Measurements from ENCODE around the gene TSSK3. TPM values are rescaled to one million over a fixed set of nuclear protein-coding genes. Genes with fewer than 3 reads are reported as not detected.

TSSK3 gene
- total and polyA plus RNA-seq, 9 of the 15 experiments (the other 6 are each of a cell fraction or from before 2014, with no cell fraction given) = 0.27 to 2.8 (median 1.9) TPM

- no peak for TF ChIP-seq KAT7 (CRISPR knock-in tag; IDR thresholded peaks at IDR 0.05; ENCODE audit: borderline replicate concordance)
- no peak for TF ChIP-seq FOXP1 (CRISPR knock-in tag; IDR thresholded peaks at IDR 0.05)
- TF ChIP-seq SMARCA4 (IDR thresholded peaks at IDR 0.05) = peak; percentile 62; the same call in 1 of the 2 replicates
- no peak for TF ChIP-seq SAFB2 (IDR thresholded peaks at IDR 0.05; ENCODE audit: borderline replicate concordance, low read depth, low read length, severe bottlenecking)
- TF ChIP-seq, protein P1, sequence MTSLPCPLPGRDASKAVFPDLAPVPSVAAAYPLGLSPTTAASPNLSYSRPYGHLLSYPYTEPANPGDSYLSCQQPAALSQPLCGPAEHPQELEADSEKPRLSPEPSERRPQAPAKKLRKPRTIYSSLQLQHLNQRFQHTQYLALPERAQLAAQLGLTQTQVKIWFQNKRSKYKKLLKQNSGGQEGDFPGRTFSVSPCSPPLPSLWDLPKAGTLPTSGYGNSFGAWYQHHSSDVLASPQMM (CRISPR knock-in tag; IDR thresholded peaks at IDR 0.05) = no peak
- no peak for TF ChIP-seq IFI16 (CRISPR knock-in tag; IDR thresholded peaks at IDR 0.05)
- TF ChIP-seq ETS2 (tag; IDR thresholded peaks at IDR 0.05; ENCODE audit: borderline replicate concordance, poor library complexity, severe bottlenecking) = no peak
- TF ChIP-seq ZNF445 (CRISPR knock-in tag; IDR thresholded peaks at IDR 0.05; ENCODE audit: low read depth) = no peak
- TF ChIP-seq ZNF133 (CRISPR knock-in tag; IDR thresholded peaks at IDR 0.05) = no peak
- TF ChIP-seq ZNF707 (CRISPR knock-in tag; conservative IDR thresholded peaks at IDR 0.05) = no peak
- no peak for TF ChIP-seq E2F5 (CRISPR knock-in tag; IDR thresholded peaks at IDR 0.05)
- TF ChIP-seq CEBPG (CRISPR knock-in tag; IDR thresholded peaks at IDR 0.05) = no peak
- TF ChIP-seq CEBPG (tag; conservative IDR thresholded peaks at IDR 0.05 in 1 of 2, IDR thresholded peaks at IDR 0.05 in 1 of 2) = no peak
- no peak for TF ChIP-seq RBBP5 (IDR thresholded peaks at IDR 0.05; ENCODE audit: borderline replicate concordance, insufficient read depth, low read length, poor library complexity, severe bottlenecking)
- TF ChIP-seq, protein P2, sequence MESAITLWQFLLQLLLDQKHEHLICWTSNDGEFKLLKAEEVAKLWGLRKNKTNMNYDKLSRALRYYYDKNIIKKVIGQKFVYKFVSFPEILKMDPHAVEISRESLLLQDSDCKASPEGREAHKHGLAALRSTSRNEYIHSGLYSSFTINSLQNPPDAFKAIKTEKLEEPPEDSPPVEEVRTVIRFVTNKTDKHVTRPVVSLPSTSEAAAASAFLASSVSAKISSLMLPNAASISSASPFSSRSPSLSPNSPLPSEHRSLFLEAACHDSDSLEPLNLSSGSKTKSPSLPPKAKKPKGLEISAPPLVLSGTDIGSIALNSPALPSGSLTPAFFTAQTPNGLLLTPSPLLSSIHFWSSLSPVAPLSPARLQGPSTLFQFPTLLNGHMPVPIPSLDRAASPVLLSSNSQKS (CRISPR knock-in tag; IDR thresholded peaks at IDR 0.05) = no peak
- TF ChIP-seq PCBP2 (IDR thresholded peaks at IDR 0.05; ENCODE audit: low read depth, low read length, poor library complexity, severe bottlenecking) = no peak
- no peak for TF ChIP-seq YY1 (IDR thresholded peaks at IDR 0.05; ENCODE audit: borderline replicate concordance in 1 of 3, control insufficient read depth in 1 of 3, extremely low read depth in 1 of 3, insufficient read depth in 3 of 3, insufficient read length in 1 of 3, insufficient replicate concordance in 2 of 3, low read depth in 1 of 3, low read length in 2 of 3)
- no peak for TF ChIP-seq PML (IDR thresholded peaks at IDR 0.05; ENCODE audit: low read length)
- TF ChIP-seq, protein P3, sequence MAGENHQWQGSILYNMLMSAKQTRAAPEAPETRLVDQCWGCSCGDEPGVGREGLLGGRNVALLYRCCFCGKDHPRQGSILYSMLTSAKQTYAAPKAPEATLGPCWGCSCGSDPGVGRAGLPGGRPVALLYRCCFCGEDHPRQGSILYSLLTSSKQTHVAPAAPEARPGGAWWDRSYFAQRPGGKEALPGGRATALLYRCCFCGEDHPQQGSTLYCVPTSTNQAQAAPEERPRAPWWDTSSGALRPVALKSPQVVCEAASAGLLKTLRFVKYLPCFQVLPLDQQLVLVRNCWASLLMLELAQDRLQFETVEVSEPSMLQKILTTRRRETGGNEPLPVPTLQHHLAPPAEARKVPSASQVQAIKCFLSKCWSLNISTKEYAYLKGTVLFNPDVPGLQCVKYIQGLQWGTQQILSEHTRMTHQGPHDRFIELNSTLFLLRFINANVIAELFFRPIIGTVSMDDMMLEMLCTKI (IDR thresholded peaks at IDR 0.05; ENCODE audit: partially characterized antibody) = no peak
Measured at GRCh38 chr1:32394890-32395432, 32.6 kb downstream of the TSSK3 start (continued).
